Fibroblast of lung (primary cell): Measurements from ENCODE around the gene BRD7.

Experiments used
- CTCF ChIP-seq, 2 donors: IDR thresholded peaks in 1 of 2; conservative IDR thresholded peaks in 1 of 2; 1 replicate in 1 of 2; 2 replicates in 1 of 2; pipeline ENCODE4 v1.5.1; 2011 to 2012; ENCODE audit warnings: low read length in 2 of 2, control low read depth in 1 of 2, inconsistent platforms in 1 of 2, low read depth in 1 of 2, mild to moderate bottlenecking in 1 of 2
- EZH2 ChIP-seq: IDR thresholded peaks from 2 replicates; pipeline ENCODE4 v1.5.1; 2012; ENCODE audit warnings: low read length, control low read depth, mild to moderate bottlenecking; ENCODE audit errors: missing control alignments

- TF ChIP-seq CTCF (conservative IDR thresholded peaks at IDR 0.05 in 1 of 2, IDR thresholded peaks at IDR 0.05 in 1 of 2; ENCODE audit: low read depth in 1 of 2, low read length in 2 of 2) = no peak
- TF ChIP-seq EZH2 = no peak
Observed at GRCh38 chr16:50276801-50277555, 91.8 kb downstream of the BRD7 start.
